ENCODE measurements around the gene CFAP69. TPM values are rescaled to one million over a fixed set of nuclear protein-coding genes. Genes with fewer than 3 reads are reported as not detected.
A peak's percentile ranks its signal among the peaks of the same experiment; 100 is the strongest.
"Not testable (repeated sequence)": the region's sequence is repeated elsewhere in the genome, so short reads cannot be mapped to it uniquely, and the experiment has no call there.

The CFAP69 gene
- total RNA-seq, 6 experiments from 2014 or later: 1.7 to 8.2 (median 3.8) TPM

- peak in 1 of 3 donors; percentile 29 for DNase-seq
- Histone ChIP-seq H3K27ac (no peak within 1 kb of the TSS), H3K9me3 (no peaks in the 10 kb centered on the region), H3K36me3 (no peaks in the 10 kb centered on the region), H3K4me1 (peaks cover 0 to 8% (median 0%) of the 10 kb centered on the region in 4 donors), H3K27me3 (peaks cover 0 to 17% of the 10 kb centered on the region in 2 donors), H3K4me3 (peak within 1 kb of the TSS in 1 of 3 donors; percentile 26)
- TF ChIP-seq POLR2A (IDR thresholded peaks at IDR 0.05) (no peak), CTCF (IDR thresholded peaks at IDR 0.05) (no peak)
- 8% methylated on average over 9 of the region's 62 CpGs for WGBS (ENCODE audit: insufficient coverage, low coverage, low lambda C conversion rate, missing lambda C conversion rate)
- ATAC-seq: peak; percentile 67 to 72 (median 70)
- intact Hi-C loops (cut with DNase I): no loop called here
Observed at GRCh38 chr7:90320801-90321494, 76.0 kb downstream of the CFAP69 start, which contains the start of gene FAM237B. FAM237B (minus strand) TSS chr7:90321304; CDS start chr7:90319748, 1,556 bp downstream.

GRCh38 chr7:90322837-90323236, 77.9 kb downstream of the CFAP69 start:
- Histone ChIP-seq H3K36me3 (no peaks in the 10 kb centered on the region), H3K27me3 (peaks cover 0 to 17% of the 10 kb centered on the region in 2 donors), H3K27ac (no peak overlapping the region), H3K9me3 (no peaks in the 10 kb centered on the region), H3K4me3 (no peak overlapping the region), H3K4me1 (peaks cover 0 to 8% (median 0%) of the 10 kb centered on the region in 4 donors)
- ATAC-seq (no peak), DNase-seq (no peak)
- intact Hi-C loops (cut with DNase I): no loop called here
- TF ChIP-seq POLR2A (IDR thresholded peaks at IDR 0.05) (no peak), CTCF (IDR thresholded peaks at IDR 0.05) (no peak)

GRCh38 chr7:90326500-90326899, 81.5 kb downstream of the CFAP69 start:
- no peaks in the 10 kb centered on the region for H3K36me3 ChIP-seq
- no peak for DNase-seq
- TF ChIP-seq CTCF (IDR thresholded peaks at IDR 0.05) (no peak), POLR2A (IDR thresholded peaks at IDR 0.05) (no peak)
- no peak overlapping the region for H3K4me3 ChIP-seq
- no peaks in the 10 kb centered on the region for H3K9me3 ChIP-seq
- no peak for ATAC-seq
- H3K27ac ChIP-seq: no peak overlapping the region
- 0% methylated on average over 1 of the region's 1 CpG for WGBS (ENCODE audit: insufficient coverage, low coverage, low lambda C conversion rate, missing lambda C conversion rate)
- no peaks in the 10 kb centered on the region for H3K4me1 ChIP-seq
- intact Hi-C loops (cut with DNase I): no loop called here
- no peaks in the 10 kb centered on the region for H3K27me3 ChIP-seq

GRCh38 chr7:90334193-90334843, 89.3 kb downstream of the CFAP69 start:
- Histone ChIP-seq H3K27me3 (no peaks in the 10 kb centered on the region), H3K27ac (no peak overlapping the region), H3K9me3 (no peaks in the 10 kb centered on the region), H3K4me1 (no peaks in the 10 kb centered on the region), H3K36me3 (no peaks in the 10 kb centered on the region), H3K4me3 (no peak overlapping the region)
- 100% methylated on average over 3 of the region's 48 CpGs for WGBS (ENCODE audit: insufficient coverage, low coverage, low lambda C conversion rate, missing lambda C conversion rate)
- DNase-seq (no peak), ATAC-seq (no peak)
- intact Hi-C loops (cut with DNase I): loop anchor here in 1 of 2 donors (10.0 kb wide), 1 partner anchor 80 kb away; no protein-coding TSS in a partner anchor
- no peak for TF ChIP-seq POLR2A (IDR thresholded peaks at IDR 0.05)

- H3K36me3 ChIP-seq, H3K9me3 ChIP-seq, ATAC-seq, H3K4me3 ChIP-seq, H3K27ac ChIP-seq, H3K4me1 ChIP-seq, H3K27me3 ChIP-seq, DNase-seq: not testable (repeated sequence)
- no CpG with 5 or more reads among the region's 2 CpGs for WGBS (ENCODE audit: insufficient coverage, low coverage, low lambda C conversion rate, missing lambda C conversion rate)
- intact Hi-C loops (cut with DNase I): loop anchor here in 1 of 2 donors (10.0 kb wide), 1 partner anchor 80 kb away; no protein-coding TSS in a partner anchor
Observed at GRCh38 chr7:90334926-90335325, 90.0 kb downstream of the CFAP69 start.
